Stimulated activated CD4-positive, alpha-beta T cell treated with anti-CD3 and anti-CD28 coated beads, Interleukin-2, amount 100 ng/mL, for 24 hours (primary cell): ENCODE results near the gene FCN2.

Experiments used
- DNase-seq, 2 donors: peaks; one replicate each; pipeline ENCODE4 v3.0.0-alpha.2; 2020

The FCN2 gene

GRCh38 chr9:134880484-134881312 is at the start of gene FCN2:
FCN2 (plus strand) TSS chr9:134880810; CDS start chr9:134880822, 12 bp downstream.
- DNase-seq: peak in 1 of 2 donors; percentile 9

- no peak for DNase-seq
Observed at GRCh38 chr9:134830926-134831720, 49.5 kb upstream of the FCN2 start.

- DNase-seq: no peak
Observed at GRCh38 chr9:134832471-134832870, 48.1 kb upstream of the FCN2 start.

- no peak for DNase-seq
Observed at GRCh38 chr9:134833294-134833880, 47.2 kb upstream of the FCN2 start.

- DNase-seq: no peak
Observed at GRCh38 chr9:134834217-134834956, 46.2 kb upstream of the FCN2 start.

- no peak for DNase-seq
Observed at GRCh38 chr9:134834957-134835419, 45.6 kb upstream of the FCN2 start.

- DNase-seq: no peak
Observed at GRCh38 chr9:134835448-134835847, 45.2 kb upstream of the FCN2 start.

- no peak for DNase-seq
Observed at GRCh38 chr9:134835987-134836386, 44.6 kb upstream of the FCN2 start.

GRCh38 chr9:134836406-134836970 is 44.1 kb upstream of the FCN2 start:
- no peak for DNase-seq

GRCh38 chr9:134837529-134837928 is 43.1 kb upstream of the FCN2 start:
- DNase-seq: no peak

GRCh38 chr9:134838651-134839454 is 41.8 kb upstream of the FCN2 start:
- DNase-seq: no peak

GRCh38 chr9:134839455-134840125 is 41.0 kb upstream of the FCN2 start:
- DNase-seq: no peak

GRCh38 chr9:134840511-134840910 is 40.1 kb upstream of the FCN2 start:
- DNase-seq: no peak

GRCh38 chr9:134841180-134841904 is 39.3 kb upstream of the FCN2 start:
- DNase-seq: no peak

GRCh38 chr9:134842321-134842720 is 38.3 kb upstream of the FCN2 start:
- DNase-seq: no peak

GRCh38 chr9:134843740-134844139 is 36.9 kb upstream of the FCN2 start:
- no peak for DNase-seq

GRCh38 chr9:134844821-134845220 is 35.8 kb upstream of the FCN2 start:
- DNase-seq: no peak

GRCh38 chr9:134846187-134846586 is 34.4 kb upstream of the FCN2 start:
- no peak for DNase-seq

GRCh38 chr9:134846699-134847098 is 33.9 kb upstream of the FCN2 start:
- DNase-seq: no peak

GRCh38 chr9:134847138-134847537 is 33.5 kb upstream of the FCN2 start:
- no peak for DNase-seq
